Testis (tissue), 3 donors: ENCODE results near the gene RHO. TPM values are rescaled to one million over a fixed set of nuclear protein-coding genes. Genes with fewer than 3 reads are reported as not detected.

Source experiments
- DNase-seq: peaks from one replicate; pipeline ENCODE4 v3.0.0-alpha.2; 2019
- H3K27ac ChIP-seq, 2 donors: fragments of 200-600 bp; sonication (generic); one replicate each; pipeline ENCODE4 v1.5.1; 2019
- H3K27me3 ChIP-seq: fragments of 200-600 bp; sonication (generic); one replicate; pipeline ENCODE4 v1.5.1; 2019
- H3K36me3 ChIP-seq: fragments of 200-600 bp; sonication (generic); one replicate; pipeline ENCODE4 v1.5.1; 2017; ENCODE audit warnings: low read depth; ENCODE audit errors: missing control alignments
- H3K4me1 ChIP-seq: fragments of 200-600 bp; sonication (generic); one replicate; pipeline ENCODE4 v1.5.1; 2019
- H3K4me3 ChIP-seq, 2 donors: fragments of 200-600 bp; sonication (generic); one replicate each; pipeline ENCODE4 v1.5.1; 2017 to 2019
- H3K9me3 ChIP-seq: fragments of 200-600 bp; sonication (generic); one replicate; pipeline ENCODE4 v1.5.1; 2017
- CTCF ChIP-seq, 3 experiments: fragments of 450-650 bp in 2 of 3; fragments of 200-600 bp in 1 of 3; sonication (generic) in 1 of 3; IDR thresholded peaks; one replicate each; pipeline ENCODE4 v1.5.1; 2016 to 2019; ENCODE audit warnings: antibody characterized with exemption in 3 of 3, mild to moderate bottlenecking in 2 of 3, moderate library complexity in 1 of 3
- POLR2A ChIP-seq: fragments of 450-650 bp; IDR thresholded peaks from one replicate; pipeline ENCODE4 v1.6.1; 2017; ENCODE audit warnings: antibody characterized with exemption, mild to moderate bottlenecking, moderate library complexity
- WGBS, 2 donors: methylation state at CpG; one replicate each; pipeline ENCODE4 v1.1.5; 2018; 5-methylcytosine and 5-hydroxymethylcytosine counted together
- intact Hi-C: fragments of 100-400 bp; cut with DNase I; formaldehyde crosslinking; loops from one replicate; pipeline ENCODE4 v1.15.1; 2023; ENCODE audit warnings: low total_unique reads
- polyA plus RNA-seq: library from polyadenylated mRNA; stranded (reverse); fragments of 350-450 nt; fragmentation: Illumina TruSeq; extraction: RNeasy Lipid Tissue Mini Kit (QIAGEN cat#74804); gene quantifications from one replicate; pipeline ENCODE4 v1.2.3, GENCODE V29; 2014; ENCODE audit warnings: low read depth, low replicate concordance; ENCODE audit not compliant: insufficient read depth
- total RNA-seq, 2 donors: library from RNA; depleted of rRNA; stranded (reverse); fragments of >200 nt; gene quantifications; one replicate each; pipeline ENCODE4 v1.2.3, GENCODE V29; 2016

Gene RHO
- total and polyA plus RNA-seq, 3 donors from 2014 or later, result 0.25 TPM; not detected in 2

GRCh38 chr3:129549805-129550204, 21.4 kb downstream of the RHO start:
- 88 to 89% methylated on average over 3 of the region's 3 CpGs for WGBS, 2 donors
- intact Hi-C loops, result loop anchor here (10.0 kb wide), 1 partner anchor 55 kb away; the partner anchor contains the start of gene PLXND1
- Histone ChIP-seq H3K27me3 (no peaks in the 10 kb centered on the region), H3K4me3 (no peak overlapping the region), H3K4me1 (peaks cover 15% of the 10 kb centered on the region), H3K9me3 (no peaks in the 10 kb centered on the region), H3K36me3 (no peaks in the 10 kb centered on the region), H3K27ac (no peak overlapping the region)
- DNase-seq, result no peak
- TF ChIP-seq CTCF (IDR thresholded peaks at IDR 0.05) (no peak), POLR2A (no peak)

GRCh38 chr3:129552287-129553050, 24.0 kb downstream of the RHO start:
- H3K9me3 ChIP-seq, result no peaks in the 10 kb centered on the region
- peak overlapping the region in 1 of 2 donors; percentile 70 for H3K27ac ChIP-seq
- H3K4me1 ChIP-seq, result peaks cover 35% of the 10 kb centered on the region
- intact Hi-C loops, result loop anchor here (10.0 kb wide), 1 partner anchor 52 kb away; the partner anchor contains the start of gene PLXND1
- TF ChIP-seq POLR2A, result no peak
- TF ChIP-seq CTCF (IDR thresholded peaks at IDR 0.05), result no peak
- no peaks in the 10 kb centered on the region for H3K36me3 ChIP-seq
- WGBS, 2 donors, result 77 to 84% methylated on average over 7 to 10 of the region's 10 CpGs
- DNase-seq, result no peak
- H3K4me3 ChIP-seq, result no peak overlapping the region
- no peaks in the 10 kb centered on the region for H3K27me3 ChIP-seq

GRCh38 chr3:129553171-129553570, 24.7 kb downstream of the RHO start:
- intact Hi-C loops, result loop anchor here (10.0 kb wide), 1 partner anchor 52 kb away; the partner anchor contains the start of gene PLXND1
- Histone ChIP-seq H3K4me3 (no peak overlapping the region), H3K9me3 (no peaks in the 10 kb centered on the region), H3K36me3 (no peaks in the 10 kb centered on the region), H3K4me1 (peaks cover 35% of the 10 kb centered on the region), H3K27ac (peak overlapping the region in 1 of 2 donors; percentile 70), H3K27me3 (no peaks in the 10 kb centered on the region)
- 64 to 76% methylated on average over 1 to 6 of the region's 6 CpGs for WGBS, 2 donors
- no peak for DNase-seq
- TF ChIP-seq CTCF (IDR thresholded peaks at IDR 0.05), result no peak
- TF ChIP-seq POLR2A, result no peak

- DNase-seq, result no peak
- Histone ChIP-seq H3K4me1 (peaks cover 37% of the 10 kb centered on the region), H3K27ac (peak overlapping the region in 1 of 2 donors; percentile 70), H3K4me3 (no peak overlapping the region), H3K36me3 (no peaks in the 10 kb centered on the region), H3K9me3 (no peaks in the 10 kb centered on the region), H3K27me3 (no peaks in the 10 kb centered on the region)
- WGBS, 2 donors, result 26 to 54% methylated on average over 15 of the region's 15 CpGs
- intact Hi-C loops, result loop anchor here (10.0 kb wide), 1 partner anchor 51 kb away; the partner anchor contains the start of gene PLXND1
- TF ChIP-seq CTCF (IDR thresholded peaks at IDR 0.05), result no peak
- TF ChIP-seq POLR2A, result no peak
Observed at GRCh38 chr3:129553719-129554118, 25.3 kb downstream of the RHO start.
